HG02884 (cell line): ENCODE measurements around the gene NPDC1.
"Not testable (repeated sequence)": the region's sequence is repeated elsewhere in the genome, so short reads cannot be mapped to it uniquely, and the experiment has no call there.

ENCODE experiments used
- ATAC-seq: cut with Tn5 transposase; IDR thresholded peaks from one replicate; pipeline ENCODE4 v1.9.1; 2021; ENCODE audit warnings: mild to moderate bottlenecking, moderate library complexity; ENCODE audit not compliant: unreplicated experiment

The NPDC1 gene

DNA sequence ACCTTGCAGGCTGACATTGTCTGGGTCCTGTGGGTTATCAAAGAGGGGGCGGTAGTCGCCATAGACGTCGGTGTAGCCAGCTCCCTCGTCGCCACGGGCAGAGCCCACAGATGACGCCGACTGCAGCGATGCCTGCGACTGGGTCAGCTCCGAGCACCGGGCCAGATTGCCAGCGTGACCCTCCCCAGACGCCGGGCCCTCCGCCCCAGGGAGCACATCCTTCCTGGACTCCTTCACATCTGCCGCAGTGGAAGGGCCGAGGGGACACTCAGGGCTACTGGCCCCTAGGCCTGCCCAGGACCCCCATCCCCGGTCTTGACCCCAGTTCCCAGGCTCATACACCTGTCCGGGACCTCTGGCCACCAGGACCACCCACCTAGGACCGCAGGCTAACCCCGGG is 31.8 kb downstream of the NPDC1 start:
- no peak for ATAC-seq

DNA sequence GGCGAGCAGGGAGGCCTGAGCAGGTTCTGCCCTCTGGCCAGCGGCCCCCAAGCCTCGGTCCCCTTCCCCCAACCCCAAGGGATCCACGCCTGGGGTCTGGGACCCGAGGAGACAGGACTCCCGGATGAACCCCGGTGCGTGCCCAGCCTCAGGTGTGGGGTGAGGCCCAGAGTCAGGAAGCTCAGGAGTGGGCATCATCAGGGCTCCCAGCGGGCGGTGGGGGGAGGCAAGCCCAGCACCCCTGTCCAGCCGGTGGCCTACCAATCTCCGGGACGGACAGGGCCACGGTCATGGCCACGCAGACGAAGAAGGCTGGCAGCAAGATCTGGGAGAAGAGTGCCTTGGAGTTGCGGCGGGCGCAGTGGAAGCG is 32.4 kb downstream of the NPDC1 start:
- ATAC-seq = no peak

DNA sequence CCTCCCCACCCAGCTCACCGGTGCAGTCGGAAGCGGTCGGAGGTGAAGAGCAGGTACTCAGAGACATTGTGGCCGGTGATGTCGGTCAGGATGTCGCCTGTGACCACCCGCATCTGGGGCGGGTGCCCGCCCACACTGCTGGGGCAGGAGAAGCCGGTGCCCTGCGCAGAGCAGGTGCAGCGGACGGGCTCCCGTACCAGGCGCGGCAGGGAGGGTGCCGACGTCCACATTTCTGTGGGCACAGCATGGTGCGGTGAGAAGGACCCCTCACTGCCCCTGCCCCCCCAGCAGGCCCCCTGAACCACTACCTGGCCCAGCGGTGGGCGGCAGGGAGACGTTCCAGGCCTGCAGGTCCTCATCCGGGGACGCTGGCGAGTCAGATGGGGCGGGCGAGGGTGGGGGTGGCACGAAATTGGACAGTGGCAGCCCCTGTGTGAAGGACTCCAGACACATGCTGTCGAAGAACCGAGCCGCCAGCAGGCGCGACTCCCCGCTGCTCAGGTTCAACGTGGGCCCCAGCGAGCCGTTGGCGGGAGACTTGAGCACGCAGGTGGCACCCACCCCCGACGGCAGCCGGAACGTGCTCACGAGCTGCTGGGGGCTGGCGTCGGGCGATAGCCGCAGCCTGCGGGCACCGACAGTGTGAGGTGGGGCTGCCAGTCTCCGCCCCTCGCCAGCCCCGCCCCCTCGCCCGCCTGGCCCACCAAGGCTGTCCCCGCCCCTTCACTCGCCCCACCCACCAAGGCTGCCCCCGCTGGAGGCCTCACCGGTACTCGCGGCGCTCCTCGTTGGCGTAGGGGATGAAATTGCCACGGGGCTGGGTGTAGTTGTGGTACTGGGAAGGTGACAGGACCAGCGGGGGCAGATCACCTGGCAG is 33.0 kb downstream of the NPDC1 start:
- no peak for ATAC-seq

DNA sequence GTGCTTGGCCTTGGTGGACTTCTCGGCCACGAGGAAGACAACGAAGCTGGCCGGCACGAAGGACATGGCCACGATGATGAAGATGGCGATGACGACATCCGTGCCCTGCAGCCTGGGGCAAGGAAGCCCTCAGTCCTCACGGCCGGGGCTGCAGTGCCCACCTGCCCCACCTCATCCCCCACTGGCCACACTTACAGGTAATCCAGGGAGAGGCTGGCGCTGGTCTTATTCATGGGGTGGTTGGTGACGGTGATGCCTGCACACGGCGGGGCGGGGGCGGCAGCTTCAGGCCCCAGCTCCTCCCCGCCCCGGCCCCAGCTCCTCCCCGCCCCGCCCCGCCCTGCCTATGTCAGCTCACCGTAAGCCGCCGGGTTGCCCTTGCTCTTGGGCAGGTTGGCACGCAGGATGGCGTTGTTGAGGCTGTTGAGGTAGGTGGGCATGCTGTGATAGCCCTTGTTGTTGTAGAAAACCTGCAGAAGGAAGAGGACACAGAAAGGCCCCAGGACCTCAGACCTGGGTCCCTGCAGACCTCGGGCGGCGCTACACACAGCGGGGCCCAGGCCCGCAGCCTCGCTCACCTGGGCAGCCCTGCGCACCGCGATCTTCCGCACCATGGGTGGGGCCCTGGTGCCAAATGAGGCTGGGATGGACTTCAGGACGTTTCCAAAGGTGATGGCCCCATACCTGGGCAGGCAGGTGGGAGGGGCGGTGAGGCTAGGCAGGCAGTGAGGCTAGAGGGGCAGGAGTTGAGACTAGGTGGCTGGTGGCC is 33.9 kb downstream of the NPDC1 start:
- ATAC-seq = no peak

DNA sequence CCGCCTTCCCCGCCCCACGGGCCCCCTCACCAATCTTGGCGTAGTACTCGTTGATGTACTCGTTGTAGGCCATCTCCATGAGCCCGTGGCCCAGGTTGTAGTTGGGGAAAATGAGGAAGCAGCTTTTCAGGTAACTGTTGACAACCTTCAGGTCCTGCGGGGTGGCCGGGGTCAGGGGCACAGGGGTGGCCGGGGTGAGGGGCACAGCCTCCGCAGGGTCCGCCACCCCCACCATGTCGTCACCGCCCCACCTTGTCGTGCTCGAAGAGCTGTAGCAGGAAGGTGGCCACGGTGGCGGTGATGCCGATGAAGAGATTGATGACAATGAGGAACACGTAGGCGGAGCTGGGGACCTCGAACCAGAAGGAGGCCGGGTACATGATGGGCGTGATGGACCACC is 34.8 kb downstream of the NPDC1 start:
- ATAC-seq = no peak

DNA sequence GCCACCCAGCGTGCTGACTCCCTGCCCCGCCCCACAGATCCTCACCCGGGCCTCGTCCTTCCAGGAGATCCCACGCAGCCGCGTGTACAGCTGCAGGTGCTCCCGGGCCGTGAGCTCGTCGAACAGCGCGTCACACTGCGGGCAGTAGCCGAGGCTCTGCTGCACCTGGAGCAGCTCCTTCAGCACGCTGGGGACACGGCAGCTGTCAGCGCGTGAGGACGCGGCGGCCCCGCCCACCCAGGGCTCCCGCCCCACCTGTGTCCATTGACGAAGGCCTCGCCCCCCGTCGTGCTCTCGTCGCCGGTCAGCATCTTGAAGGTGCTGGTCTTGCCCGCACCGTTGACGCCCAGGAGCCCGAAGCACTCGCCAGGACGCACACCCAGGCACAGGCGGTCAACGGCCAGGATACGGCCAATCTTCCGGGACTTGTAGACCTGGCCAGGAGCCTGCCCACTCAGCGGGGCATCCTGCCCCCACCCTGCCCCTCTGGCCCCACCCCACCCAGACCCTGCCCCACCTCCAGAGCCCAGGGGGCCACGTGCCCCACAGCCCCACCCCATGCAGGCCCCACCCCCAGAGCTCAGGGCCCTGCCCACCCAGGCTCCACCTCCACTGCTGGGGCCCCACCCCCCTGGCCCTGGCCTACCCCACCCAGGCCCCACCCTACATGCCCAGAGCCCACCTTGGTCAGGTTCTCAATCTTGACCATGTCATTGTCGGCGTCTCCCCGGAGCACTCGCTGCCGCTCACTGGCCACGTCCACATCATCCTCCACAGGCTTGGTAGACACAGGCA is 35.8 kb downstream of the NPDC1 start:
- ATAC-seq = no peak

DNA sequence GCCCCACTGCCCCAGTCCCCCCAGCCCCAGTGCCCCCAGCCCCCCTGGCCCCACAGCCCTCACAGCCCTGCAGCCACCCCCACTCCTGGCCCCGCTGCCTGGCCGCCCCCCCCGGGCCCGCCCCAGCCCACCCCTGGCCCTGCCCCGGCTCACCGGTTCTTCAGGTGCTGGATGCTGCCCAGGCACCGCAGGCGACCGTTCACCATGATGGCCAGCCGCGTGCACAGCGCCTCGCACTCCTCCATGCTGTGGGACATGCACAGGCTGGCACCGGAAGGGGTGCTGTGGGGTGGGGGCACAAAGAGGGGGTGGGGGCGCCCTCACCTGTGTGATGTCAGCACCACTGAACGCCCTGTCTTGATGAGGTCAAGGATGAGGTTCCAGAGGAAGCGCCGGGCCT is 36.8 kb downstream of the NPDC1 start:
- no peak for ATAC-seq

DNA sequence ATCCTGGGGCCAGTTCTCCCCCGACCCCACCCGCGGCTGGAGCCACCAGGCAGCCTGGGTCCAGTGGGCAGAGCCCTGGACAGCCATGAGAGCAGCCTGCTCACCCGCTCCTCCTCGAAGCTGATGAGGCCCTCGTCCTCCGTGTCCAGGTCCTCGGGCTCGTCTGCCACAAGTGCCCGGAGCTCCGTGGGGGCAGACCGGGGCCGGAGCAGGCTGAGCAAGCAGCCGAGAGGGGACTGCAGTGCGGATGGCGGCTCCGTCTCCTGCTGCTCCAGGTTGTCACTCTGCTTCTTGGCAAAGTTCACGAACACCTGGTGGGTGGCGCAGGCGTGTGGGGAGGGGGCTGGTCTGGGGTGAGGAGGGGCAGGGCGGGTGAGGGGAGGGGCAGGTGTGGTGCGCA is 37.7 kb downstream of the NPDC1 start:
- no peak for ATAC-seq

DNA sequence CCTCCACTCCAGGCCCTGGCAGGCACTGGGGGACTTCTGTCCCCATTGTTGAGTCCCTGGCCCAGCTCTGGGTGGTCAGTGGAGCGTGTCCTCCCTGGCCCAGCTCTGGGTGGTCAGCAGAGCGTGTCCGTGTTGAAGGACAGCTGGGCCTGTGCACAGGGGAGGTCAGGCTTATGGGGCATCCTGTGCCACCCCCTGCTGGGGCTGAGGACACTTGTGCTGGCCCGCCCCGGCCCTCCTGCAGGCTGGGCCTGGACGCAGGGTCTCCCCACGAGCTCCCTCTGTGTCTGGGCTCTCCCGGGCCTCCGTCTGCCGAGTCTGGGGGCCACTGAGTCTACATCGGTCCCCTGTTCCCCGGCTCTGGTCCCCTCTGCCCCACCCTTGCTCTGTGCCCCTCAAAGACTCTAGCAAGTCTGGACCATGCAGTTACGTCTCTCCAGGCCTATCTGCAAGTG is 38.1 kb downstream of the NPDC1 start:
- ATAC-seq = no peak

DNA sequence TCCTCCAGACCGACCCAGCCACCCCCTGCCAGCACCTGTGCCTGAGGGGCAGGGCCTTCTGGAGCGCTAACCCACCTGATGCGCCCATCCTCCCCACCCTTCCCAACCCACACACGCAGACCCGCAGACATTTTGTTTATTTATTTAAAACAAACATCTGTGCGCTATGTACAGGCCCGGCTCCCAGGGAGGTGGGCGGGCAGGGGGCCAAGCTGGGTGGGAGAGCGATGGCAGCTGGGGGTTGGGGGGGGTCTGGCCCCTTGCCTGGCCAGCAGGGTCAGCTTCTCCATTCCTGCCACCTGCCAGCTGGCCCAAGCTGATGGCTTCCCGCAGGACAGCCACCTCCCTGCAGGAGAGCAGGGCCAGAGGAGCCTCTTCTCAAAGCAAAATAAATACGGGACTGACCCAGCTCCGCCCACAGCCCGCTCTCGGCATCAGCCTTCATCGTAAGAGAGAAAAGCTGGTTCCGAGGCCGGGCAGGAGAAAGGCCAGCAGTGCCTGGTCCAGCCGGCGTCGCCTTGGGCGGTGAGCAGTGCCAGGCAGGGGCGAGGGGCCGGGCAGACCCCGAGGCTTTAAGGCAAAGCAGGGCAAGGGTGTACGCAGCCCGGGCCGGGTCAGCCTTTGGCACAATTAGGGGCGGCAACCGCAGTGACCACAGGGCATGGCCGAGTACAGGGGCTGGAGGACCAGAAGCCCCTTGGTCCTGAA is 38.7 kb downstream of the NPDC1 start:
- ATAC-seq = no peak

DNA sequence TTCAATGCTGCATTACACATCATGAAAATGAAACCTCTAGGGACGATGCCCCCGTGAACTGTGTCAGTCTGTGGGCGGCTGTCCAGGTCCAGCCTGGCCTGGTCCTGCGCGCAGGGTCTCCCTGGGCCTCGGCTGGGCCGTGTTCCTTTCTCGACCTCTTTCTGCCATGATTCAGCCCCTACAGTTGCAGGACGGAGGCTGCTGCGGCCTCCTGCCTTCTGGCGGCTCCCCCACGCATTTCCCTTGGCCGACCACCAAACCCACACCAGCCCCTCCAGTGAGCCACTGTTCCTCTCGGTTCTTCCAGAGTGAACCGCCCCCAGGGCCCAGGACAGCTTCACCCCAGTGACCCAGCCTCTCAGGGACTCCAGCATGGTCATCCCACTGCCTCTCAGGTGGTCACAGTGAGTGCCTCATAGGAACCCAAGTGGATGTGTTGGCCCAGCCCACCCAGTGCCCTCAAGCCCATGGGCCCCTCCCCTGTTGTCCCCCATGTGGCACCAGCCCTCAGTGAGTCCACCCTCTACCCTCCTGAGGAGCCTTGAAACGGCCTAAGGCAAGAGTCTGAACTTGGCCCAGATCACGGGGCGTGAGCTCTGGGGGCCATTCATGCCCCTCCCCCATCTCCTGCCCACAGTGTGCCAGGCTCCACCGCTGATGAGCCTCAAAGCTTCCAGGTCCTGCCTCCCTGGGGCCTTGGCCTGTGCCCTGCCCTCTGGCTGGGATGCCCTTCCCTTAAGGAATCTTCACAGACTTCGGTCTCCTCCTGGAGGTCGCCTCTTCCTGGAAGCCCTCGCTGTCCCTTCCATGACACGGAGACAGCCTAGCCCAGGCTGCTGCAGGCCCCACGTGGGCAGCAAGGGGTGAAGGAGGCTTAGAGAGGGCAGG is 39.6 kb downstream of the NPDC1 start:
- no peak for ATAC-seq

DNA sequence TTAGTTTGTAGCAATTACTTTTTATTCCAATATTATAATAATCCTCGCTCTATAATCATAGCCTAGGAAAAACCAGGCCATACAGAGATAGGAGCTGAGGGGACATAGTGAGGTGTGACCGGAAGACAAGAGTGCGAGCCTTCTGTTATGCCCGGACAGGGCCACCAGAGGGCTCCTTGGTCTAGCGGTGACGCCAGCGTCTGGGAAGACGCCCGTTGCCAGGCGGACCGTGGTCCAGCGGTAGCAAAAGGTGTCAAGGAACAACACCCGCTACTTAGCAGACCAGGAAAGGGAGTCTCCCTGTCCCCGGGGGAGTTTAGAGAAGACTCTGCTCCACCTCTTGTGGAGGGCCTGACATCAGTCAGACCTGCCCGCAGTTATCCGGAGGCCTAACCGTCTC is 41.7 kb downstream of the NPDC1 start:
- not testable (repeated sequence) for ATAC-seq

DNA sequence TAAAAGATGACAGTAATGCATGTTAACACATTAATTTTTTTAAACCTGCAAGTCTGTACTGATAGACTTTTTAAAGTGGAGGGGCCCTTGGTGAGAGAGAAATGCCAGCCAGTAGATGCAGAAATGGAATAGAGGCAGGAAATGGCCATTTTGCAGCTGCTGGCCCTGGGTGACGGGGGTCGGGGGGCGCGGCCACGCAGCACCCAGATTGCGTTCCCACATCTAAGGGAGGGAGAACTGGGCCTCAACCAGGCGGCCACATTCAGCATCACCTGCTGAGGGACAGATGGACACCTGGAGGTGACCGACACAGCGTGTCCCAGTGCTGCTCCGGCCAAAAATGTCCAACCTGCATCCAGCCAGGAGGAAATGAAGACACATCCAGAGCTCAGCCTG is 43.3 kb downstream of the NPDC1 start:
- no peak for ATAC-seq

DNA sequence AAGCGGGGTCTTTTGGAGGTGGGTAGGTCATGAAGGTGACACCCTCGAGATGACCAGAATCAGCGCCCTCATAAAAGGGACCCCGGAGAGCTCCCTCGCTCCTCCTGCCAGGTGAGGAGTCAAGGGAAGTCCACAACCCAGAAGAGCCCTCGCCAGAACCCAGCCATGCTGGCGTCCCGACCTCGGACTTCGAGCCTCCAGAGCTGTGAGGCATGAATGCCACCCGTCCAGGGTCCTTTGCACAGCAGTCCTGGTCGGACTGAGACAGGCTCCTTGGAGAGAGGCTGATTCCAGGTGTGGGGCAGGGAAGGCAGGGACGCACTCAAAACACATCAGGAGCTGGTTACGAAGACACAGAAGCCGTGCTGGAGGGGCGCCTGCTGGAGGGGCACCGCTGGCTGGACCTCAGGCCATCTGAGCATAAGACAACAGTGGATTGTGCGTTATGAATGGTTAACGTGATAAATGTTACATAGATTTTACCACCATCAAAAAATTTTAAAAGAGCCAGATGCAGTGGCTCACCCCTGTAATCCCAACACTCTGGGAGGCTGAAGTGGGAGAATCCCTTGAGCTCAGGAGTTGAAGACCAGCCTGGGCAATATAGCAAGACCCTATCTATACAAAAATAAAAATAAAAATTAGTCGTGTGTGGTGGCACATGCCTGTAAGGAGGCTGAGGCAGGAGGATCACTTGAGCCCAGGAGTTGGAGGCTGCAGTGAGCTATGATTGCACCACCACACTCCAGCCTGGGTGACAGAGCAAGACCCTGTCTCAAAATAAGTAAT is 43.9 kb downstream of the NPDC1 start:
- ATAC-seq = no peak

DNA sequence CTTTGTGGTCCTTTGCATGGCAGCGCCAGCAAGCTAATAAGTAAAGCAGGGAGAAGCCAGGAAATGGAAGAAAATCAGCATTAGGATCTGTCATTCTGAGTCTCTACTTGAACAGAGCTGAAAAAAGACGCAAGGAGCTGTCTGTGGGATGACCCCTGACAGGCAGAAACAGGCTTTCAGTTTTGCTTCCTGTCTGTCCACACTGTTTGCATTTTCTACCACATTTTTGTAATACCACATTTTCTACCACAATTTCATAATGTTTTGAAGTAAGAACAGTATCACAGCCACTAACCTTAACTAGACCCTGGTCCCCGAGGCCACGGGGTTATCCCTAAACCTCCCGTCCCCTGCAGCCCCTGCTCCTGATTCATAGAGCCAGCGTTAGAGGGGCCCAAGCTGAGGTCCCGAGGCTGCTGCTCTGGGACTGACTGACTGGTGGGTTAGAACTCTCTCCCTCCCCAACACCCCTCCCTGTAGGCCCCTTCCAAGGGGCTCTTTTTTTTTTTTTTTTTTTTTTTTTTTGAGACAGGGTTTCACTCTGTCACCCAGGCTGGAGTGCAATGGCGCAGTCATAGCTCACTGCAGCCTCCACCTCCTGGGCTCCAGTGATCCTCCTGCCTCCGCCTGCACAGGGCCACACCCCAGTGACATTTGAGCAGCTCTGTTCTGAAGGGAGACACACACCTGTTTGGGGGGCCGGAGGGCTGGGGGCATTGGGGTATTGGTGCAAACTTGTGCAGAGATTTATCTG is 45.6 kb downstream of the NPDC1 start:
- ATAC-seq = peak; percentile 71

DNA sequence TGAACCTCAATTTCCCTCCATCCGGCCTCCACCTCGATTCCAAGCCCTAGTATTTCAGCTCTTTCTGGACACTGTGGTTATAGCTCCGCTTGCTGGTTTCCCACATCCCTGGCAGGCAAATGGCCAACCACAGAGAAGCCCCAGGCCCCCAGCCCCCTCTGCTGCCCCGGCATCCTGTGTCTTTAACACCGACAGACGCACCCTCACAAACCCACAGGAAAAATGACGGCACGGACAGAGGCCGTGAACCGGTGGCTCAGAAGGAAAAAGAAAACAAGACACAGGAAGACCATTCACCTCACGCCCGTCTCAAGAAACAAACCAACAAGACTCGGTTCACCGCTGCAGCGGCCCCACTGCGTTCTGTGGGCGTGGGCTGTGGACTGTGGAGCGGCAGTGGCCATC is 48.1 kb downstream of the NPDC1 start:
- no peak for ATAC-seq

DNA sequence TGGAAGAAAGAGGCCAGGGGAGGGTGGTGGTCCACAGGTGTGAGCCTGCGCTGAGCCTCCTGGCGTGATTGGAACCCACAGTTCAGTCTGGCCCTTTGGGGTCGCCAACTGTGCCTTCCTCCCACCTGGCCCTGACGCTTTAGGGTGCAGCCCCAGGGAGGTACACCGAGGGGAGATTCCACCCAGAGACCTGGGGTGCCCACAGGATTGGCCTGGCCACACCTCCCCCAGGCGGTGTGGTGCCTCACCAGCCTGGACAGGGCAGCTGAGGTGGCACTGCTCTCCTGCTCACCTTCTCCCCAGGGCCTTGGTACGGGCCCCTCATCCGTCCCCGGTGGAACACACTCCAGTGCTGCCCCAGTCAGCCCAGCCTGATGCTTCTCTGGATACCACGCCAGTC is 48.6 kb downstream of the NPDC1 start:
- ATAC-seq = no peak
